Fibroblast of the aortic adventitia (primary cell): ENCODE measurements around the gene SIAH3. TPM values are rescaled to one million over a fixed set of nuclear protein-coding genes. Genes with fewer than 3 reads are reported as not detected.

Source experiments
- DNase-seq: peaks from one replicate; pipeline ENCODE4 v3.0.0-alpha.2; 2010; ENCODE audit warnings: low read depth
- H3K4me3 ChIP-seq: 2 replicates; pipeline ENCODE4 v1.5.1; 2011; ENCODE audit warnings: low read depth, mild to moderate bottlenecking, control low read depth, low read length, moderate library complexity
- CTCF ChIP-seq: IDR thresholded peaks from 2 replicates; pipeline ENCODE4 v1.5.1; 2011; ENCODE audit warnings: mild to moderate bottlenecking, low read length, control low read depth, inconsistent platforms; ENCODE audit not compliant: insufficient read depth
- small RNA-seq: library from RNA; depleted of rRNA; stranded (forward); fragments of <200 nt; gene quantifications from one replicate; pipeline ENCODE3, GENCODE V24; 2012
- total RNA-seq: library from RNA; depleted of rRNA; stranded (reverse); fragments of >200 nt; gene quantifications from 2 replicates; pipeline ENCODE4 v1.2.3, GENCODE V29; 2012; ENCODE audit warnings: low replicate concordance

SIAH3 gene
- total RNA-seq, 1 donor: not detected

DNA sequence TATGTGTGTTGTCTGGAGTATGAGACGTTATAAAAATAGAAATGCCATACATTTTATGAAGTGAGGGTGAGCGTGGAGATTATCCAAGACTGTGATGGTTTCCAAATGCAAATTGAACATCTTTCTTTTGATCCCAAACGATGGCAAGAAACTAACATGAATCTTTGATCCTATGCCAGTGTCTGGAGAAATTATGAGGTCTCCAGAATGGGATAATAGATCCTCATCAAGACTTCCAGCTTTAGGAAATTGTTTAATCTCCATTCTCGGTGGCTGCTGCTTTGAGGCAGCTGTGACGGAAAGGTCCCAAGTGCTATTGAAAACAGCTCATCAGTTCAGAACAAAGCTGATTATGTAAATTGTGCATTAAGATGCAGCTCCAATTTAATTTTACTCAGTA is 118.6 kb downstream of the SIAH3 start:
- TF ChIP-seq CTCF: no peak
- H3K4me3 ChIP-seq: no peak overlapping the region
- DNase-seq: no peak

GRCh38 chr13:45731455-45731854 is 120.1 kb downstream of the SIAH3 start:
- no peak for DNase-seq
- H3K4me3 ChIP-seq: no peak overlapping the region
- TF ChIP-seq CTCF: no peak

DNA sequence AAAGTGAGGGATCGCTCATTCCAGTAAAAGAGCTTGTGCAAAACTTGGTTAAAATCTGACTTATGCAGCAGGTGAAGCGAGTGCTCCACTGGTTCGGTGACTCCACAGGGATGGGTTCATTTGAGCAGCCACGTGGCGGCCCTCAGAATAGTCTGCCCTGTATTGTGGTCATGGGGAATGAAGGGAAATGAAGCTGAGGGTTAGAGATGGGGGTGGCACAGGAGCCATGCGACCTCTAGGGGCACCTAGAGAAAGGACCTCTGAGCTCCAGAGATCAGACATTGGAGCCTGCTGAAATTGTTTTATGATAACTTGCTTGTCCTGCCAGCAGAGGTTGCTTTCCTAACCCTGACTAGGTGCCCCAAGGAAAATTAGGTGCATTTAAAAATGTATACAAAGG is 122.8 kb downstream of the SIAH3 start:
- H3K4me3 ChIP-seq: no peak overlapping the region
- no peak for DNase-seq
- peak; percentile 11 for TF ChIP-seq CTCF

Small RNAs within 50 kb of the gene (small RNA-seq; reads per million reads assigned to genes)
- gene RF00017: not detected

Other genes starting within 250 kb of the SIAH3 start
- not detected in 2 replicates for gene ERICH6B, start 236.0 kb downstream of the SIAH3 start, total RNA-seq
- gene CBY2, start 149.4 kb downstream of the SIAH3 start, total RNA-seq: not detected in 2 replicates
- 25.3 and 33.1 TPM in 2 replicates for gene ZC3H13, start 201.0 kb upstream of the SIAH3 start, total RNA-seq